ENCODE data around the gene TBC1D21. TPM values are rescaled to one million over a fixed set of nuclear protein-coding genes. Genes with fewer than 3 reads are reported as not detected.

The TBC1D21 gene
- total RNA-seq, 1 experiment from 2014 or later = not detected

DNA sequence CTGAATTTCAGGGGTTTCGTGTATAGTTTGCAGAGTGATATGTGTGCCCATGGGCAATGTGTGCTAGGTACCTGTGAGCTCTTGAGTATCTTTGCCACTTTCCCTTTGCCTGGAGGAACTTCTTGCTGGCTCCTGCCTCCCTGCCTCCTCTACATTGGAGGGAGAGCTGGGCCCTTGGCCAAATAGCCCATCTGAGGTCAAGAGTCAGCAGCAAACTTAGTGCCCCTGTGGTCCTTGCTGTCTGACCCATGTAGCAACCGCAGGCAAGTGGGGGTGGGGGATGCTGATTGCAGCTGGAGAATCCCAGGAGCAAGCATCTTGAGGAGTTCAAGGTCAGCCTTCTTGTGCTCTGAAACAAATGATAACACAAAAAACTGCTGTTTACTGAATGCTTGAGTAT, 5.4 kb upstream of the TBC1D21 start:
- Histone ChIP-seq H3K36me3 (no peaks in the 10 kb centered on the region), H3K27ac (no peak overlapping the region), H3K4me3 (no peak overlapping the region), H3K9me3 (replicated peaks) (no peaks in the 10 kb centered on the region), H3K4me1 (replicated peaks) (no peaks in the 10 kb centered on the region), H3K27me3 (replicated peaks) (peaks cover 66% of the 10 kb centered on the region)
- peak in 1 of 2 experiments; percentile 26 for DNase-seq (ENCODE audit: low read depth in 1 of 2, low spot score in 2 of 2)

GRCh38 chr15:73869216-73869995, 4.0 kb upstream of the TBC1D21 start:
- H3K36me3 ChIP-seq = no peaks in the 10 kb centered on the region
- no peaks in the 10 kb centered on the region for H3K9me3 ChIP-seq (replicated peaks)
- peak in 1 of 2 experiments; percentile 14 for DNase-seq (ENCODE audit: low read depth in 1 of 2, low spot score in 2 of 2)
- no peaks in the 10 kb centered on the region for H3K4me1 ChIP-seq (replicated peaks)
- H3K4me3 ChIP-seq = no peak overlapping the region
- no peak overlapping the region for H3K27ac ChIP-seq
- H3K27me3 ChIP-seq (replicated peaks) = peaks cover 55% of the 10 kb centered on the region

DNA sequence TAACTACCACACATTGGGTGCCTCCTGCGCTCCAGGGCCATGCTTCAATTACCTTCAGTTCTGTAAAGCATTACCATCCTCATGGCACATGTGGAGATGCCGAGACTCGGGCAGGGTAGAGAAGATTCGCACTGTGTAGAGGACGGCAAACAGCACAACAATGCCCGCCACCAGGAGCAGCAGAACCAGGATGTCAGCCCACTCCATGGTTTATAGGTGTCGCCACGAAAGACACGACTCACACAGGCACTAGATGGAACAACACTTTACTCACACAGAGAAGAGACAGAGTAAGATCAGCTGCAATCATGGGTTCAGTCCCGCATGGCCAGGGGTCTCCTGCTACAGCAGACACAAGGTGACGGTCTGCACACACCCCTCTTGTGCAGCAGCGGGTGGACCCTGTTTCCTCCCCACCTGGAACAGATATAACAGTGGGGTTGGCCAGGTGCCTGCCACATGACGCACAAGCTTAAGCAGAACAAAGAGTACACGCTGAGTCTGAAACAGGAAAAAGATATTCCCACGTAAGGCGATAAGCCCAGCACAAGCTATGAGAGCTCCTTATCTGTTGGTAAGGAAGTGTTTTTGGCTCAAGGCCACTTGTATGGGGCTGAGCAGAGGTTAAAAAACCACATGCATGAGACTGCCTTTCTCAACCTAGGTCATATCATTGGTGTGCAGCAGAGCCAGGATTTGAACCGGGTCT, 2.5 kb upstream of the TBC1D21 start:
- Histone ChIP-seq H3K4me3 (no peak overlapping the region), H3K36me3 (no peaks in the 10 kb centered on the region), H3K27ac (no peak overlapping the region), H3K4me1 (replicated peaks) (no peaks in the 10 kb centered on the region), H3K27me3 (replicated peaks) (peaks cover 41% of the 10 kb centered on the region), H3K9me3 (replicated peaks) (no peaks in the 10 kb centered on the region)
- peak in 1 of 2 experiments; percentile 22 for DNase-seq (ENCODE audit: low read depth in 1 of 2, low spot score in 2 of 2)

DNA sequence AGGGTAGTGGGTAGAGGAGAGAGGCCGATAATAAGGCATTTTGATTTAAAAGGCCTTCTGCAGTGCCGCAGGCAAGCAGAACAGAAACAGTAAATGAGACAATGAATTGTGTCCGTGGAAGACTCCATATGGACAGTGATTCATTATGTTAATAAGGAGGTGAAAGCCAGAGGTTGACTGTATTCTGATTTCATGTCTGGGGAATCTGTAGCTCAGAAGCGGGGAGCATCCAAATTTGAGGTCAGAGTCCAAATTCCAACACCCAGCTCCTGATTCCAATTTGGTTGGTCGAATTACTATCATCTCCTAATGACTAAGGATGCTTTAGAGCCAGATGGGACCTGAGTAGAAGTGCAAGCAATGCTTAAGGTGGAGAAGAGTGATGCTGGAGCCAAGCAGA, 1.0 kb upstream of the TBC1D21 start:
- no peaks in the 10 kb centered on the region for H3K36me3 ChIP-seq
- H3K27me3 ChIP-seq (replicated peaks) = peaks cover 39% of the 10 kb centered on the region
- no peak overlapping the region for H3K4me3 ChIP-seq
- H3K9me3 ChIP-seq (replicated peaks) = no peaks in the 10 kb centered on the region
- H3K4me1 ChIP-seq (replicated peaks) = no peaks in the 10 kb centered on the region
- peak in 1 of 2 experiments; percentile 7 for DNase-seq (ENCODE audit: low read depth in 1 of 2, low spot score in 2 of 2)
- no peak overlapping the region for H3K27ac ChIP-seq

- H3K27ac ChIP-seq = no peak overlapping the region
- H3K36me3 ChIP-seq = no peaks in the 10 kb centered on the region
- peaks cover 31% of the 10 kb centered on the region for H3K27me3 ChIP-seq (replicated peaks)
- no peaks in the 10 kb centered on the region for H3K9me3 ChIP-seq (replicated peaks)
- no peaks in the 10 kb centered on the region for H3K4me1 ChIP-seq (replicated peaks)
- H3K4me3 ChIP-seq = no peak overlapping the region
- DNase-seq (ENCODE audit: low read depth in 1 of 2, low spot score in 2 of 2) = peak; percentile 31 to 39
Measured at GRCh38 chr15:73873889-73874511, 636 bp downstream of the TBC1D21 start.

DNA sequence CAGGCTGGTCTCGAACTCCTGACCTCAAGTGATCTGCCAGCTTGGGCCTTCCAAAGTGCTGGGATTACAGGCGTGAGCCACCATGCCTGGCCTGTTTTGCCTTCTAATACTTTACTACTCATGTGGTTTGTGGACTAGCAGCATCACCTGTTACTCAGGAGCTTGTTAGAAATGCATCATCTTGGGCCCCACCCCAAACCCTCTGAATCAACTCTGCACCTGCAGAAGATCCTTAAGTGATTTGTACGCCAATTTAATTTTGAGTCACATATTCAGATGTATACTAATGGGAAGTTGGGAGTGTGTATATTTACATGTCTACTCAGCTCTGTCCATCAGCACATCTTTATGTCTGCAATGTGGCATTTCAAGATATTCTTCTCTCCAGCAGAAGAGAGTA, 6.1 kb downstream of the TBC1D21 start:
- H3K36me3 ChIP-seq = no peaks in the 10 kb centered on the region
- H3K4me3 ChIP-seq = no peak overlapping the region
- no peak overlapping the region for H3K27ac ChIP-seq
- DNase-seq (ENCODE audit: low read depth in 1 of 2, low spot score in 2 of 2) = peak in 1 of 2 experiments; percentile 11
- no peaks in the 10 kb centered on the region for H3K9me3 ChIP-seq (replicated peaks)
- peaks cover 18% of the 10 kb centered on the region; the same call in 1 of the 2 replicates for H3K27me3 ChIP-seq (replicated peaks)
- H3K4me1 ChIP-seq (replicated peaks) = no peaks in the 10 kb centered on the region

DNA sequence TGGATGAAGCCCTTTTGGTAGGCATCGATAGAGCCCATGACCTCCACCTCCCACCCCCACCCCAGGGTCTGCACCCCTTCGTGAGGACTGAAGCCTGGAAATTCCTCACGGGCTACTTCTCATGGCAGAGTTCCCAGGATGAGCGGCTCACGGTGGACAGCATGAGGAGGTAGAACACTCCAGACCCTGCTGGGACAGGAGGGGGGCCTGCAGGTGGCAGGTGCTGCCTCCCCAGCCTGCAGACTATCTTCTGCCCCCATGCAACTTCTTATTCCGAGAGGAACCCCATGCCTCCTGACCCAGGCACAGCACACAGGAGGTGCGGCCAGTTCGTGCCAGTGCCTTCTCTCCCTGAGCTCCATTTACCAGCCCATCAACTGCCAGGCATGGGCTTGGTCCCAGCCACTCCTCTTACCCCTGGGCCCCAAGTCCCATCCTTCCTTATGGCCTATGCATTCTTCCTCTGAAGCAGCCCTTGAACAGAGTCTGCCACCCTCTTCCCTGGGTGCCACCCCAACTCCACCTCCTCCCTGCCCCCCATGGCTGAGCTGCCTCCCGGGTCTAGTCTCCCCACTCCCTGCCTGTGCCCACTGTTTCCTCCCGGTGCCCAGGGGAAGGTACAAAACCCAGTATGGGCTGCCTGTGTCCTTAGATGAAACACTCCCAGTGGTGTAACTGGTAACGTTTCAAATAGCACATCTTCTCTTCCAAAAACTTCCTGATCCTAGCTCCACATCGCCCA, 8.4 kb downstream of the TBC1D21 start:
- H3K27me3 ChIP-seq (replicated peaks) = peaks cover 15% of the 10 kb centered on the region; the same call in 1 of the 2 replicates
- no peaks in the 10 kb centered on the region for H3K9me3 ChIP-seq (replicated peaks)
- H3K4me3 ChIP-seq = no peak overlapping the region
- H3K27ac ChIP-seq = no peak overlapping the region
- no peaks in the 10 kb centered on the region for H3K4me1 ChIP-seq (replicated peaks)
- DNase-seq (ENCODE audit: low read depth in 1 of 2, low spot score in 2 of 2) = peak in 1 of 2 experiments; percentile 36
- H3K36me3 ChIP-seq = no peaks in the 10 kb centered on the region

- H3K27me3 ChIP-seq (replicated peaks) = peaks cover 7% of the 10 kb centered on the region; the same call in 1 of the 2 replicates
Measured at GRCh38 chr15:73882761-73883419, 9.5 kb downstream of the TBC1D21 start.

GRCh38 chr15:73884159-73884558, 10.8 kb downstream of the TBC1D21 start:
- H3K4me1 ChIP-seq (replicated peaks) = no peaks in the 10 kb centered on the region
- no peaks in the 10 kb centered on the region for H3K36me3 ChIP-seq
- H3K4me3 ChIP-seq = no peak overlapping the region
- H3K9me3 ChIP-seq (replicated peaks) = no peaks in the 10 kb centered on the region
- no peak overlapping the region for H3K27ac ChIP-seq
- DNase-seq (ENCODE audit: low read depth in 1 of 2, low spot score in 2 of 2) = peak in 1 of 2 experiments; percentile 22
- H3K27me3 ChIP-seq (replicated peaks) = peaks cover 5% of the 10 kb centered on the region; the same call in 1 of the 2 replicates

More at GRCh38 chr15:73882761-73883419, 9.5 kb downstream of the TBC1D21 start:
- Histone ChIP-seq H3K36me3 (no peaks in the 10 kb centered on the region), H3K4me1 (replicated peaks) (no peaks in the 10 kb centered on the region), H3K4me3 (no peak overlapping the region), H3K9me3 (replicated peaks) (no peaks in the 10 kb centered on the region), H3K27ac (no peak overlapping the region)
- DNase-seq (ENCODE audit: low read depth in 1 of 2, low spot score in 2 of 2) = peak in 1 of 2 experiments; percentile 35

GRCh38 chr15:73885954-73886700, 12.8 kb downstream of the TBC1D21 start:
- Histone ChIP-seq H3K27ac (no peak overlapping the region), H3K9me3 (replicated peaks) (no peaks in the 10 kb centered on the region), H3K27me3 (replicated peaks) (no peaks in the 10 kb centered on the region; the same call in 1 of the 2 replicates), H3K4me1 (replicated peaks) (no peaks in the 10 kb centered on the region), H3K4me3 (no peak overlapping the region), H3K36me3 (no peaks in the 10 kb centered on the region)
- peak in 1 of 2 experiments; percentile 24 for DNase-seq (ENCODE audit: low read depth in 1 of 2, low spot score in 2 of 2)

- no peaks in the 10 kb centered on the region for H3K4me1 ChIP-seq (replicated peaks)
- H3K27me3 ChIP-seq (replicated peaks) = no peaks in the 10 kb centered on the region; the same call in 1 of the 2 replicates
- no peak for DNase-seq (ENCODE audit: low read depth in 1 of 2, low spot score in 2 of 2)
- no peaks in the 10 kb centered on the region for H3K9me3 ChIP-seq (replicated peaks)
- H3K36me3 ChIP-seq = no peaks in the 10 kb centered on the region
- H3K27ac ChIP-seq = no peak overlapping the region
- no peak overlapping the region for H3K4me3 ChIP-seq
Measured at GRCh38 chr15:73886717-73887345, 13.5 kb downstream of the TBC1D21 start.

DNA sequence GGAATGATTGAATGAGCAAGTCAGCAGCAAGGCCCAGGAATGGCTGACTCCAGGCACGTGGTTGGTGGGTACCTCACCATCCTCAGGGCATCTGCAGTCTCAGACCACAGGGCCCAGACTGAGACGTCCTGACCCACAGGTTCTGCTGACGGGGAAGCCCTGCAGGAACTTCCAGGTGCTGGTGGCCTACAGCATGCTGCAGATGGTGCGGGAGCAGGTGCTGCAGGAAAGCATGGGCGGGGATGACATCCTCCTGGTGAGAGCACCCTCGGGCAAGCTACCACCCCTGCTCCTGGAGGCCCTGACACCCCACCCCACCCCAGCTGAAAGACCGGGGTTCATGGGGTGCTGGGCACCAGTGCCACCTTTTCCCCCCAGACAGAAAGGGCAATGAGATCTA, 14.1 kb downstream of the TBC1D21 start:
- H3K27me3 ChIP-seq (replicated peaks) = no peaks in the 10 kb centered on the region; the same call in 1 of the 2 replicates
- no peaks in the 10 kb centered on the region for H3K9me3 ChIP-seq (replicated peaks)
- DNase-seq (ENCODE audit: low read depth in 1 of 2, low spot score in 2 of 2) = no peak
- no peaks in the 10 kb centered on the region for H3K4me1 ChIP-seq (replicated peaks)
- no peak overlapping the region for H3K4me3 ChIP-seq
- H3K36me3 ChIP-seq = no peaks in the 10 kb centered on the region
- H3K27ac ChIP-seq = no peak overlapping the region

Measured in SJSA1 (cell line).